Measurements from ENCODE around the gene KPNB1.

Gene KPNB1

DNA sequence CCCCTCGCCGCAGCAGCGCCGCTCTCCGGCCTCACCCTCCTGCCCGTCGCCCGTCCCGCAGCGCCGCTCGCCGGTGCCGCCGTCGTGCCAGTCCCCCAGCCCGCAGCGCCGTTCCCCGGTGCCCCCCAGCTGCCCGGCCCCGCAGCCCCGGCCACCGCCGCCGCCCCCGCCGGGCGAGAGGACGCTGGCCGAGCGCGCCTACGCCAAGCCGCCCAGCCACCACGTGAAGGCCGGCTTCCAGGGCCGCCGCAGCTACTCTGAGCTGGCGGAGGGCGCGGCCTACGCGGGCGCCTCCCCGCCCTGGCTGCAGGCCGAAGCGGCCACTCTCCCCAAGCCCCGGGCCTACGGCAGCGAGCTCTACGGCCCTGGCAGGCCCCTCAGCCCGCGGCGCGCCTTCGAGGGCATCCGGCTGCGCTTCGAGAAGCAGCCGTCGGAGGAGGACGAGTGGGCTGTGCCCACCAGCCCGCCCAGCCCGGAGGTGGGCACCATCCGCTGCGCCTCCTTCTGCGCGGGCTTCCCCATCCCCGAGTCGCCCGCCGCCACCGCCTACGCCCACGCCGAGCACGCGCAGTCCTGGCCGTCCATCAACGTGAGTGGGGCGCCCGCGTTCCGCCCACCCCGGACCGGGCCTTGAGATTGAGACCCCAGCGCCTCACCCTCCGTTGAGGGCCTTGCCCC, 59.3 kb downstream of the KPNB1 start:
- DNase-seq (ENCODE audit: low spot score): no peak
- TF ChIP-seq, protein P1, sequence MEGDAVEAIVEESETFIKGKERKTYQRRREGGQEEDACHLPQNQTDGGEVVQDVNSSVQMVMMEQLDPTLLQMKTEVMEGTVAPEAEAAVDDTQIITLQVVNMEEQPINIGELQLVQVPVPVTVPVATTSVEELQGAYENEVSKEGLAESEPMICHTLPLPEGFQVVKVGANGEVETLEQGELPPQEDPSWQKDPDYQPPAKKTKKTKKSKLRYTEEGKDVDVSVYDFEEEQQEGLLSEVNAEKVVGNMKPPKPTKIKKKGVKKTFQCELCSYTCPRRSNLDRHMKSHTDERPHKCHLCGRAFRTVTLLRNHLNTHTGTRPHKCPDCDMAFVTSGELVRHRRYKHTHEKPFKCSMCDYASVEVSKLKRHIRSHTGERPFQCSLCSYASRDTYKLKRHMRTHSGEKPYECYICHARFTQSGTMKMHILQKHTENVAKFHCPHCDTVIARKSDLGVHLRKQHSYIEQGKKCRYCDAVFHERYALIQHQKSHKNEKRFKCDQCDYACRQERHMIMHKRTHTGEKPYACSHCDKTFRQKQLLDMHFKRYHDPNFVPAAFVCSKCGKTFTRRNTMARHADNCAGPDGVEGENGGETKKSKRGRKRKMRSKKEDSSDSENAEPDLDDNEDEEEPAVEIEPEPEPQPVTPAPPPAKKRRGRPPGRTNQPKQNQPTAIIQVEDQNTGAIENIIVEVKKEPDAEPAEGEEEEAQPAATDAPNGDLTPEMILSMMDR (IDR thresholded peaks at IDR 0.05; ENCODE audit: extremely low read depth, missing control alignments): no peak

DNA sequence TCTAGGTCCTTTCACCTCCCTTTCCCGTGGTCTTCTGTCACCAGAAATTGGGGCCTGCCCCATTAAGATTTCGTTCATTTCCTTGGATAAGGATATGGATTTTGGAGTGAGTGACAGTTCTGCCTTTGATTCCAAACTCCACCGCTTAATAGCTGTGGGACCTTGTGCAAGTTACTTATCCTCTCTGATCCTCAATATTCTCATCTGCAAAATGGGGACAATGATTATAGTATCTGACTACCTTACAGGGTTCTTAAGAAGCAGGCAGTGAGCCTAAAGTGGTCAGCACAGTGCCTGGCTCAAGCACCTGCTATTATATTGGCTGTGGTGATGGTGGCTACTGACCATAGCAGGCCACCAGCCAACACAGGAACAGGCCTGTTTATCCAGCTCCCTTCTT, 59.9 kb downstream of the KPNB1 start:
- DNase-seq (ENCODE audit: low spot score): no peak
- TF ChIP-seq, protein P1 (IDR thresholded peaks at IDR 0.05; ENCODE audit: extremely low read depth, missing control alignments): no peak

DNA sequence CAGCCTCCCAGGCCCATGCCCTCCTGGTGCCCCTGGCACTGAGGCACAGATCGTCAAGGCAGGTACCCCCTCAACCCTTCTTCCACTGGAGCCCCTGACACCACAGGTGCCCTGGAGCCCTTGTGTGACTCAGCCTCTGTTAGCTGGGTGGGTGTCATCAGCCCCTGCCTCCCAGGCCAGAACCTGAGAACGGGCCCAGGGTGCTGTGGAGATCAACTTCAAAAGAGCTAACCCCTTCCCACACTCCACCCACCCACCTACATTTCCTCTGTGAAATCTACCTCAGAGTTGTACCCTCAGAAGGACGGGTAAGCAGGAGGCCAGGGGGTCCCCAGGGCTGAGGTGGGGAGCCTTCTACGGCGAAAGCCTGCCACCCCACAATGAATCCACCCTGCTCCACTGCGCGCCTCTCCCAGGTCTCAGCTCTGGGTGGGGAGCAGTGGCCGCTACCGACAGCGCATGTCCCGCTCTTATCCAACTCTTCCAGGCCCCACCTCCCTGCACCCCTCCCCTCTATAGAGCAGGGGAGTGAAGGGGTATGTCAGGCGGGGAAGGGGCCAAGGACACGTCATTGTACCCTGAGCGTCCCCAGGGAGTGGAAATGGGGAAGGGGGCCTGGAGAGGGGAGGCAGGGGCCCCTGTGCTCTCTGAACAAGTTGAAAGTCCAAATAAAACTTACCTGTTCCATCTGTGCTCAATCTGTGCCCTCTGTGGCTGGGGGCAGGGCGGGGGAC, 61.8 kb downstream of the KPNB1 start:
- no peak for DNase-seq (ENCODE audit: low spot score)
- TF ChIP-seq, protein P1 (IDR thresholded peaks at IDR 0.05; ENCODE audit: extremely low read depth, missing control alignments): no peak

DNA sequence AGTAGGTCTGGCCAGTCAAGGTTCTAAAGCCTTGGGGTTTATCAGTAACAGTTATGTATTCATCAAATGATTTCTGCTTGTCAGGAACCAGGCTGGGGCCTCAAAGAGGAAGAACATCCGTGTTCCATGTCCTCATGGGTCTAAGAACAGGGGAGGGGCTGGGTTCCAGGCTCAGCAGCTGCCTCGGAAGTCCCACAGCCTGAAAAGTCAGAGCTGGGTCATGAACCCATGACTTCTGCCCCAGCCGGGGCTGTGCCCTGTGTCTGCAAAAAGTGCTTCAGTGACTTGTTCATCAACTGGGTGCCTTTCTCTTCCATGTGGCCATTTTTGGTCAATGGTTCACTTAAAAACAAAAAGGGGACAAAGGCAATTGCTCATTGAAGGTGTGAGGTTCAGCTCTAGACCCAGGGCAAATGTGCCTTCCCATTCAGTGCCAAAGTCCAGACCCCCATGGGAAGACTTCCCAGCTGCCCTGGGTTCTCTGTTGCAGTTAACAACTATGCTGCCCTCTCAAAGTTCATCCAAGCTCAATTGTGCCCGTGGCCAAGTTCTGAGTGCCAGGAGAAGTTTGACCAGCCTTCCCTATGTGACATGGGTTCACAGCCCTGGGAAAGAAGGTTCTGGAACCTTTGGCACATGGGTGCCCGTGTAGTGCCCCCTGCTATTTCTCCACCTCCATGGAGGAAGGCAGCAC, 62.8 kb downstream of the KPNB1 start:
- TF ChIP-seq, protein P1 (IDR thresholded peaks at IDR 0.05; ENCODE audit: extremely low read depth, missing control alignments): no peak
- DNase-seq (ENCODE audit: low spot score): no peak

DNA sequence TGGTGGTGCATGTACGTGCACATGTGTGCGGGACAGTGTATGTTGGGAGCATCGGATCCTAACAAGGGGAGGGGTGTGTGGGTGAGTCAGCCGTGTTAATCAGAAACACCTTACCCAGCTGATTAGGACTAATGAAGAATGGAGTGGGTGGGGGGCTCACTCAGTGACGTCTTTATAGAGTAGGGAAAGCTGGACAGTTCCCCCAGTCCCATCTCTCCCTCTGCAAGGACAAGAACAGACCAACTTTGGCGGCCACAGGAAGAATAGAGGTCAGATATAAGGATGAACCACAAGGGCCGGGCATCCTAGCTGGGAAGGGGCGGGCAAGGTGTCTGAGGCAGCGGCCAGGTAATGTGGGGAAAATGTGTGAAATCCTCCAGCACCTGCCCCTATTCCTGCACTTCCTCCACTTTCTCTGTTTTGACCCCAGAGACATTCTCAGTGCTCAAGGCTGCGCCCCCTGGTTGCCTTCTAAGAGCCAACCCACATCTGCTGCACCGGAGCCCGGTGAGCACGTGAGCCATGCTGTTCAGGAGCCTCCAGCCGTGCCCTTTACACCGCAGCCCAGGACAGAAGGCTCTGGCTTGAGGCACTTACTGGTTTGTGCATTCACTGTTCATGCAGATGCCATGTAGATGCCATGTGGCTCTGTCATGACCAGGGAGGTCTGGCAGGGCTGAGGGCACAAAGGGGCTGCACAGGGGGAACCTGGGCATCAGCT, 64.4 kb downstream of the KPNB1 start:
- TF ChIP-seq, protein P1 (IDR thresholded peaks at IDR 0.05; ENCODE audit: extremely low read depth, missing control alignments): no peak
- no peak for DNase-seq (ENCODE audit: low spot score)

DNA sequence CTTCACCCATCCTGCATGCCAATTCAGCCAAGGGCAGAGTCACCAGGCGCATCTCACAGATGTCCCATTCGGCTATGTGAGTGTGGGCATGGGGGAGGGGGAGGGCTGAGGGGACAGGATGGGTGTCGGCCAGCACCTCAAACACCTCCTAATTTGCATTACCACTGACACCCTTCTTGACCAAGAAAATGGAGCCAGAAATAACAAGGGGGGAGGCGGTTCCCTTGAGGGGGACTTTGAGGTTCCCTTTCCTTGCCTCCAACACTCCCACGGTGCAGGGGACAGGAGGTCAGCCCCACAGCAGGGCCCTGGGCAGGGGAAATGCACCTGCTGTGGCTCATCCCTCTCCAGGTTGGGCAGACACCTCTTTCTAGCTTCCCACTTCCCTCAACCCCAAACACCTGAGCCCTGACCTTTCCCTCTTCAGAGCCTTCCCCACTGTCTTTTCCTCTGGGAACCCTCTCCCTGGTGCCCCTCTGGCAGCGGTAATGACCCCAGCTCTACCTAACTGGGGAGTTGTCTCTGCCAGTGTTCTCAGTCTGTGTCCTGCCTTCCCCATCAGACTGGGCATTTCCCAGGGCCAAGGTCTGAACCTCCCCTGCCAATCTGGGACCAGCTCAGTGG, 65.2 kb downstream of the KPNB1 start:
- TF ChIP-seq, protein P1 (IDR thresholded peaks at IDR 0.05; ENCODE audit: extremely low read depth, missing control alignments): no peak
- peak; percentile 67 for DNase-seq (ENCODE audit: low spot score)
